ENCODE results near the gene VPS13D.

- no peak for TF ChIP-seq CTCF (IDR thresholded peaks at IDR 0.05)
- no peak for TF ChIP-seq POLR2A (IDR thresholded peaks at IDR 0.05)
These were observed 40.5 kb upstream of the VPS13D start for GRCh38 chr1:12189328-12189682.

All from esophagus squamous epithelium (tissue), 4 donors.